Stimulated activated CD4-positive, alpha-beta T cell treated with anti-CD3 and anti-CD28 coated beads, Interleukin-2, amount 100 ng/mL, for 48 hours (primary cell): Measurements from ENCODE around the gene ABL1.

Source experiments
- DNase-seq, 2 donors: peaks; one replicate each; pipeline ENCODE4 v3.0.0-alpha.2; 2020

Gene ABL1

GRCh38 chr9:130892477-130893304, 57.6 kb downstream of the ABL1 start:
- DNase-seq: no peak

- DNase-seq: no peak
Observed at GRCh38 chr9:130893341-130894101, 58.5 kb downstream of the ABL1 start.

- no peak for DNase-seq
Observed at GRCh38 chr9:130894546-130894945, 59.5 kb downstream of the ABL1 start.

- DNase-seq: no peak
Observed at GRCh38 chr9:130895038-130895437, 60.0 kb downstream of the ABL1 start.

- DNase-seq: no peak
Observed at GRCh38 chr9:130895481-130896232, 60.6 kb downstream of the ABL1 start.

- no peak for DNase-seq
Observed at GRCh38 chr9:130896233-130897014, 61.4 kb downstream of the ABL1 start, which contains the start of gene QRFP. TSS of gene QRFP (minus strand) at chr9:130896812. CDS start at chr9:130893838, 2,974 bp downstream.

- DNase-seq: no peak
Observed at GRCh38 chr9:130897105-130897751, 62.2 kb downstream of the ABL1 start.

GRCh38 chr9:130897848-130898551, 62.9 kb downstream of the ABL1 start:
- no peak for DNase-seq

- no peak for DNase-seq
Observed at GRCh38 chr9:130898552-130898852, 63.4 kb downstream of the ABL1 start.

GRCh38 chr9:130899051-130899748, 64.1 kb downstream of the ABL1 start:
- DNase-seq: no peak

GRCh38 chr9:130900701-130901497, 65.8 kb downstream of the ABL1 start:
- no peak for DNase-seq

GRCh38 chr9:130901498-130902203, 66.6 kb downstream of the ABL1 start:
- no peak for DNase-seq

GRCh38 chr9:130902204-130903185, 67.4 kb downstream of the ABL1 start:
- DNase-seq: no peak

GRCh38 chr9:130903194-130904069, 68.4 kb downstream of the ABL1 start:
- DNase-seq: no peak

GRCh38 chr9:130904070-130905044, 69.3 kb downstream of the ABL1 start:
- no peak for DNase-seq
